HepG2 (cell line): Measurements from ENCODE around the gene CACNG5. TPM values are rescaled to one million over a fixed set of nuclear protein-coding genes. Genes with fewer than 3 reads are reported as not detected.

ENCODE experiments used
- DNMT3B ChIP-seq: conservative IDR thresholded peaks from 2 replicates; pipeline ENCODE4 v1.6.1; 2016; ENCODE audit warnings: missing biosample characterization, control low read depth
- FLYWCH1 ChIP-seq: sonication (generic); formaldehyde crosslinking; IDR thresholded peaks from 2 replicates; pipeline ENCODE4 v1.8.1; 2023; ENCODE audit warnings: mild to moderate bottlenecking, missing genetic modification reagents
- KLF16 ChIP-seq, 2 experiments: sonication (generic) in 1 of 2; formaldehyde crosslinking in 1 of 2; IDR thresholded peaks; 2 replicates each; pipeline versions ENCODE4 v1.6.1 to v1.8.0; 2016 to 2023; ENCODE audit warnings: missing genetic modification reagents in 2 of 2, missing compliant biosample characterization in 1 of 2
- LBX2 ChIP-seq: sonication (generic); formaldehyde crosslinking; IDR thresholded peaks from 2 replicates; pipeline ENCODE4 v1.5.0; 2020; ENCODE audit warnings: missing genetic modification reagents, mild to moderate bottlenecking, borderline replicate concordance
- MIER3 ChIP-seq: IDR thresholded peaks from 2 replicates; pipeline ENCODE4 v1.6.1; 2016; ENCODE audit warnings: missing compliant biosample characterization, borderline replicate concordance
- RNF219 ChIP-seq: sonication (generic); formaldehyde crosslinking; IDR thresholded peaks from 2 replicates; pipeline ENCODE4 v1.5.0; 2020; ENCODE audit warnings: mild to moderate bottlenecking, missing genetic modification reagents
- XRCC5 ChIP-seq: fragments of 200-400 bp; formaldehyde crosslinking; optimal IDR thresholded peaks from 2 replicates; pipeline ENCODE3; 2017; ENCODE audit warnings: mild to moderate bottlenecking, low read length
- ZNF101 ChIP-seq: sonication (generic); formaldehyde crosslinking; IDR thresholded peaks from 2 replicates; pipeline ENCODE4 v1.4.0; 2020; ENCODE audit warnings: mild to moderate bottlenecking, low read depth, missing genetic modification reagents, borderline replicate concordance
- ZNF260 ChIP-seq: sonication (generic); formaldehyde crosslinking; IDR thresholded peaks from 2 replicates; pipeline ENCODE4 v1.4.0; 2020; ENCODE audit warnings: missing genetic modification reagents, low read depth, mild to moderate bottlenecking, borderline replicate concordance
- ZNF460 ChIP-seq: sonication (generic); formaldehyde crosslinking; IDR thresholded peaks from 2 replicates; pipeline ENCODE4 v1.5.1; 2020; ENCODE audit warnings: missing genetic modification reagents, mild to moderate bottlenecking, borderline replicate concordance
- ZNF660 ChIP-seq: sonication (generic); formaldehyde crosslinking; IDR thresholded peaks from 2 replicates; pipeline ENCODE4 v1.5.1; 2020; ENCODE audit warnings: mild to moderate bottlenecking, low read depth, missing genetic modification reagents, borderline replicate concordance
- ZNF709 ChIP-seq: sonication (generic); formaldehyde crosslinking; IDR thresholded peaks from 2 replicates; pipeline ENCODE4 v1.5.0; 2020; ENCODE audit warnings: mild to moderate bottlenecking, missing genetic modification reagents
- ZNF777 ChIP-seq: sonication (generic); formaldehyde crosslinking; IDR thresholded peaks from 2 replicates; pipeline ENCODE4 v1.4.0; 2020; ENCODE audit warnings: missing genetic modification reagents
- ZNF792 ChIP-seq: IDR thresholded peaks from 2 replicates; pipeline ENCODE4 v1.6.1; 2016
- polyA plus RNA-seq, 8 experiments: library from polyadenylated mRNA; depleted of rRNA in 3 of 8; stranded (reverse) in 7 of 8; unstranded in 1 of 8; fragments of >200 nt; fragmentation: Illumina TruSeq in 4 of 8; extraction: Trizol in 4 of 8; gene quantifications; 2 replicates each; pipeline versions ENCODE4 v1.2.1 to v1.2.3, GENCODE V29; 2011 to 2016; ENCODE audit warnings: low read depth in 4 of 8, missing spikeins in 1 of 8, mixed read lengths in 1 of 8; ENCODE audit not compliant: insufficient read depth in 1 of 8
- total RNA-seq, 5 experiments: library from RNA; depleted of rRNA; stranded (reverse); fragments of >200 nt; fragmentation: Illumina TruSeq; extraction: Trizol; gene quantifications; 2 replicates each; pipeline ENCODE4 v1.2.3, GENCODE V29; 2016; ENCODE audit warnings: low read depth in 1 of 5
- TF ChIP-seq, protein P1 (sequence below): sonication (generic); formaldehyde crosslinking; IDR thresholded peaks from 2 replicates; pipeline ENCODE4 v1.5.0; 2020; ENCODE audit warnings: mild to moderate bottlenecking, missing genetic modification reagents, borderline replicate concordance
- TF ChIP-seq, protein P2 (sequence below): sonication (generic); formaldehyde crosslinking; IDR thresholded peaks from 2 replicates; pipeline ENCODE4 v1.9.0; 2021; ENCODE audit warnings: missing genetic modification reagents, mild to moderate bottlenecking, borderline replicate concordance
- TF ChIP-seq, protein P3 (sequence below): IDR thresholded peaks from 2 replicates; pipeline ENCODE4 v1.6.1; 2016; ENCODE audit warnings: mild to moderate bottlenecking, missing biosample characterization, missing genetic modification reagents

The CACNG5 gene
- total and polyA plus RNA-seq, 2 of the 13 experiments (the other 11 are each of a cell fraction or from before 2014, with no cell fraction given): not detected

DNA sequence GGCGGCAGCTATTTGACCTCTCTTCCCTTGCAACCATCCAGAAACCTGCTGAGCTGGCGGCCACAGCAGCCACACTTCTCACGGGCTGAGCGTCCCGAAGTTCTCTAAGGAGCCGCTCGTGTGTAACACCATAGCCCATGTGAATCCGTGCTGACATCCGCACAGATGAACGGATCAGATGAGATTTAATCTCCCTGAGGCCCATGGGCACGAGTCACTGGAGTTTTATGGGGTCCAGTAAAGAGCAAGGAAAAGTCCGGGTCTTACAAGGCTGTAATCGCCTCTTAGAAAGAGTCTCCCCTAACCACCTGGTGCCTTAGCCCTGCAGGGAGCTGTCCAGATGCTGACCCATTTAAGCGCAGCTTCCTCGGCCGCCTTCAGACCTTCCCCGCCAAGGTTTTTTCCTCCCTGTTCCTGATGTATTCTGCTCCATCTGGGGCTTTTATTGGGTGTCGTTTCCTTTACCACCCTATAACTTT lies 5.5 kb upstream of the CACNG5 start (continued):
- TF ChIP-seq RNF219 (CRISPR knock-in tag) (no peak), ZNF460 (CRISPR knock-in tag) (no peak), ZNF709 (CRISPR knock-in tag) (0 out of 2 replicates have a peak, but pooled peaks have one; percentile 40), ZNF101 (CRISPR knock-in tag) (no peak), LBX2 (CRISPR knock-in tag) (no peak), ZNF260 (CRISPR knock-in tag) (no peak), ZNF777 (CRISPR knock-in tag) (peak; percentile 41; the same call in 1 of the 2 replicates), DNMT3B (CRISPR knock-in tag) (no peak), XRCC5 (peak; percentile 50), FLYWCH1 (CRISPR knock-in tag) (no peak), ZNF660 (no peak), KLF16 (CRISPR knock-in tag; IDR thresholded peaks at IDR 0.05) (peak in 1 of 2 experiments; percentile 82; a peak in 2 of 4 replicates), MIER3 (CRISPR knock-in tag) (0 out of 2 replicates have a peak, but pooled peaks have one; percentile 27), ZNF792 (CRISPR knock-in tag) (no peak)
- TF ChIP-seq, protein P1, sequence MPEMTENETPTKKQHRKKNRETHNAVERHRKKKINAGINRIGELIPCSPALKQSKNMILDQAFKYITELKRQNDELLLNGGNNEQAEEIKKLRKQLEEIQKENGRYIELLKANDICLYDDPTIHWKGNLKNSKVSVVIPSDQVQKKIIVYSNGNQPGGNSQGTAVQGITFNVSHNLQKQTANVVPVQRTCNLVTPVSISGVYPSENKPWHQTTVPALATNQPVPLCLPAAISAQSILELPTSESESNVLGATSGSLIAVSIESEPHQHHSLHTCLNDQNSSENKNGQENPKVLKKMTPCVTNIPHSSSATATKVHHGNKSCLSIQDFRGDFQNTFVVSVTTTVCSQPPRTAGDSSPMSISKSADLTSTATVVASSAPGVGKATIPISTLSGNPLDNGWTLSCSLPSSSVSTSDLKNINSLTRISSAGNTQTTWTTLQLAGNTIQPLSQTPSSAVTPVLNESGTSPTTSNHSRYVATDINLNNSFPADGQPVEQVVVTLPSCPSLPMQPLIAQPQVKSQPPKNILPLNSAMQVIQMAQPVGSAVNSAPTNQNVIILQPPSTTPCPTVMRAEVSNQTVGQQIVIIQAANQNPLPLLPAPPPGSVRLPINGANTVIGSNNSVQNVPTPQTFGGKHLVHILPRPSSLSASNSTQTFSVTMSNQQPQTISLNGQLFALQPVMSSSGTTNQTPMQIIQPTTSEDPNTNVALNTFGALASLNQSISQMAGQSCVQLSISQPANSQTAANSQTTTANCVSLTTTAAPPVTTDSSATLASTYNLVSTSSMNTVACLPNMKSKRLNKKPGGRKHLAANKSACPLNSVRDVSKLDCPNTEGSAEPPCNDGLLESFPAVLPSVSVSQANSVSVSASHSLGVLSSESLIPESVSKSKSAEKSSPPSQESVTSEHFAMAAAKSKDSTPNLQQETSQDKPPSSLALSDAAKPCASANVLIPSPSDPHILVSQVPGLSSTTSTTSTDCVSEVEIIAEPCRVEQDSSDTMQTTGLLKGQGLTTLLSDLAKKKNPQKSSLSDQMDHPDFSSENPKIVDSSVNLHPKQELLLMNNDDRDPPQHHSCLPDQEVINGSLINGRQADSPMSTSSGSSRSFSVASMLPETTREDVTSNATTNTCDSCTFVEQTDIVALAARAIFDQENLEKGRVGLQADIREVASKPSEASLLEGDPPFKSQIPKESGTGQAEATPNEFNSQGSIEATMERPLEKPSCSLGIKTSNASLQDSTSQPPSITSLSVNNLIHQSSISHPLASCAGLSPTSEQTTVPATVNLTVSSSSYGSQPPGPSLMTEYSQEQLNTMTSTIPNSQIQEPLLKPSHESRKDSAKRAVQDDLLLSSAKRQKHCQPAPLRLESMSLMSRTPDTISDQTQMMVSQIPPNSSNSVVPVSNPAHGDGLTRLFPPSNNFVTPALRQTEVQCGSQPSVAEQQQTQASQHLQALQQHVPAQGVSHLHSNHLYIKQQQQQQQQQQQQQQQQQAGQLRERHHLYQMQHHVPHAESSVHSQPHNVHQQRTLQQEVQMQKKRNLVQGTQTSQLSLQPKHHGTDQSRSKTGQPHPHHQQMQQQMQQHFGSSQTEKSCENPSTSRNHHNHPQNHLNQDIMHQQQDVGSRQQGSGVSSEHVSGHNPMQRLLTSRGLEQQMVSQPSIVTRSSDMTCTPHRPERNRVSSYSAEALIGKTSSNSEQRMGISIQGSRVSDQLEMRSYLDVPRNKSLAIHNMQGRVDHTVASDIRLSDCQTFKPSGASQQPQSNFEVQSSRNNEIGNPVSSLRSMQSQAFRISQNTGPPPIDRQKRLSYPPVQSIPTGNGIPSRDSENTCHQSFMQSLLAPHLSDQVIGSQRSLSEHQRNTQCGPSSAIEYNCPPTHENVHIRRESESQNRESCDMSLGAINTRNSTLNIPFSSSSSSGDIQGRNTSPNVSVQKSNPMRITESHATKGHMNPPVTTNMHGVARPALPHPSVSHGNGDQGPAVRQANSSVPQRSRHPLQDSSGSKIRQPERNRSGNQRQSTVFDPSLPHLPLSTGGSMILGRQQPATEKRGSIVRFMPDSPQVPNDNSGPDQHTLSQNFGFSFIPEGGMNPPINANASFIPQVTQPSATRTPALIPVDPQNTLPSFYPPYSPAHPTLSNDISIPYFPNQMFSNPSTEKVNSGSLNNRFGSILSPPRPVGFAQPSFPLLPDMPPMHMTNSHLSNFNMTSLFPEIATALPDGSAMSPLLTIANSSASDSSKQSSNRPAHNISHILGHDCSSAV (CRISPR knock-in tag): no peak
- TF ChIP-seq, protein P2, sequence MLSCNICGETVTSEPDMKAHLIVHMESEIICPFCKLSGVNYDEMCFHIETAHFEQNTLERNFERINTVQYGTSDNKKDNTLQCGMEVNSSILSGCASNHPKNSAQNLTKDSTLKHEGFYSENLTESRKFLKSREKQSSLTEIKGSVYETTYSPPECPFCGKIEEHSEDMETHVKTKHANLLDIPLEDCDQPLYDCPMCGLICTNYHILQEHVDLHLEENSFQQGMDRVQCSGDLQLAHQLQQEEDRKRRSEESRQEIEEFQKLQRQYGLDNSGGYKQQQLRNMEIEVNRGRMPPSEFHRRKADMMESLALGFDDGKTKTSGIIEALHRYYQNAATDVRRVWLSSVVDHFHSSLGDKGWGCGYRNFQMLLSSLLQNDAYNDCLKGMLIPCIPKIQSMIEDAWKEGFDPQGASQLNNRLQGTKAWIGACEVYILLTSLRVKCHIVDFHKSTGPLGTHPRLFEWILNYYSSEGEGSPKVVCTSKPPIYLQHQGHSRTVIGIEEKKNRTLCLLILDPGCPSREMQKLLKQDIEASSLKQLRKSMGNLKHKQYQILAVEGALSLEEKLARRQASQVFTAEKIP (CRISPR knock-in tag): no peak
- TF ChIP-seq, protein P3, sequence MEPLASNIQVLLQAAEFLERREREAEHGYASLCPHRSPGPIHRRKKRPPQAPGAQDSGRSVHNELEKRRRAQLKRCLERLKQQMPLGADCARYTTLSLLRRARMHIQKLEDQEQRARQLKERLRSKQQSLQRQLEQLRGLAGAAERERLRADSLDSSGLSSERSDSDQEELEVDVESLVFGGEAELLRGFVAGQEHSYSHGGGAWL: 0 out of 2 replicates have a peak, but pooled peaks have one; percentile 30
